Activated CD4-positive, alpha-beta T cell treated with anti-CD3 and anti-CD28 coated beads, Interleukin-2, amount 10 ng/mL, durations not matched to agents 24 days and 14 days (primary cell): ENCODE measurements around the gene GPR173. TPM values are rescaled to one million over a fixed set of nuclear protein-coding genes. Genes with fewer than 3 reads are reported as not detected.

Source experiments
- DNase-seq: peaks from one replicate; pipeline ENCODE4 v3.0.0; 2022
- H3K27ac Mint-ChIP-seq: one replicate; pipeline ENCODE4 v1.8.0; 2022; ENCODE audit warnings: mild to moderate bottlenecking, mixed read lengths
- H3K27me3 Mint-ChIP-seq: one replicate; pipeline ENCODE4 v1.8.0; 2022; ENCODE audit warnings: mixed read lengths
- H3K36me3 Mint-ChIP-seq: one replicate; pipeline ENCODE4 v1.8.0; 2022; ENCODE audit warnings: low read depth, mild to moderate bottlenecking, mixed read lengths
- H3K4me1 Mint-ChIP-seq: one replicate; pipeline ENCODE4 v1.8.0; 2021; ENCODE audit warnings: mixed read lengths
- H3K4me3 Mint-ChIP-seq: one replicate; pipeline ENCODE4 v1.8.0; 2022; ENCODE audit warnings: mild to moderate bottlenecking, moderate library complexity, mixed read lengths
- H3K9me3 Mint-ChIP-seq: one replicate; pipeline ENCODE4 v1.8.0; 2021; ENCODE audit warnings: mixed read lengths
- intact Hi-C: fragments of 100-400 bp; cut with micrococcal nuclease; formaldehyde crosslinking; loops from one replicate; pipeline ENCODE4 v1.15.1; 2023
- total RNA-seq: library from RNA; stranded (reverse); gene quantifications from 2 replicates; pipeline ENCODE4 v1.2.3, GENCODE V29; 2022

The GPR173 gene
- total RNA-seq, 1 donor from 2014 or later: not detected

DNA sequence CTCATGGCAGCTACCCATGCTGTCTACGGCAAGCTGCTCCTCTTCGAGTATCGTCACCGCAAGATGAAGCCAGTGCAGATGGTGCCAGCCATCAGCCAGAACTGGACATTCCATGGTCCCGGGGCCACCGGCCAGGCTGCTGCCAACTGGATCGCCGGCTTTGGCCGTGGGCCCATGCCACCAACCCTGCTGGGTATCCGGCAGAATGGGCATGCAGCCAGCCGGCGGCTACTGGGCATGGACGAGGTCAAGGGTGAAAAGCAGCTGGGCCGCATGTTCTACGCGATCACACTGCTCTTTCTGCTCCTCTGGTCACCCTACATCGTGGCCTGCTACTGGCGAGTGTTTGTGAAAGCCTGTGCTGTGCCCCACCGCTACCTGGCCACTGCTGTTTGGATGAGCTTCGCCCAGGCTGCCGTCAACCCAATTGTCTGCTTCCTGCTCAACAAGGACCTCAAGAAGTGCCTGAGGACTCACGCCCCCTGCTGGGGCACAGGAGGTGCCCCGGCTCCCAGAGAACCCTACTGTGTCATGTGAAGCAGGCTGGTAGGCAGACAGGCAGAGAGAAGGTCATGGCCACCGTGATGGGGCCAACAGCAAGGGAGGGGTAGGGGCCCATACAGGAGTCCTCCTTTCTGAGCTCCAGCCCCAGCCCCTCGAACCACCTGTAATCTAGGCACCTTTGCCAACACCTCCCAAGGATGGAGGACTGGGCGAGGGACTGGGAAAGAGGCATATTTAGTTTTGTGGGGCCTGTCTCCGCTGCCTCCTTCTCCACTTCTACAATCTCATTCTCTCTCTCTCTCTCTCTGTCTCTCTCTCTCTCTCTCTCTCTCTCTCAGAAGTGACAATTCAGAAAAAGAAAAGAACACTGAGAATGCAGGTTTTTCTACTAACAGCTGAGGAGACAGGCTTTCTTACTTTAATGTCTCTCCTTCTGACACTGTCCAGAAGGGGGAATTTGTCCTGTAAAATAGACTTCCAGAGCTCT lies 28.9 kb downstream of the GPR173 start:
- peaks cover 17% of the 10 kb centered on the region for H3K4me1 Mint-ChIP-seq
- DNase-seq: no peak
- intact Hi-C loops: no loop called here
- no peaks in the 10 kb centered on the region for H3K27me3 Mint-ChIP-seq
- no peaks in the 10 kb centered on the region for H3K9me3 Mint-ChIP-seq
- H3K27ac Mint-ChIP-seq: no peak overlapping the region
- no peak overlapping the region for H3K4me3 Mint-ChIP-seq
- peaks cover 5% of the 10 kb centered on the region for H3K36me3 Mint-ChIP-seq

DNA sequence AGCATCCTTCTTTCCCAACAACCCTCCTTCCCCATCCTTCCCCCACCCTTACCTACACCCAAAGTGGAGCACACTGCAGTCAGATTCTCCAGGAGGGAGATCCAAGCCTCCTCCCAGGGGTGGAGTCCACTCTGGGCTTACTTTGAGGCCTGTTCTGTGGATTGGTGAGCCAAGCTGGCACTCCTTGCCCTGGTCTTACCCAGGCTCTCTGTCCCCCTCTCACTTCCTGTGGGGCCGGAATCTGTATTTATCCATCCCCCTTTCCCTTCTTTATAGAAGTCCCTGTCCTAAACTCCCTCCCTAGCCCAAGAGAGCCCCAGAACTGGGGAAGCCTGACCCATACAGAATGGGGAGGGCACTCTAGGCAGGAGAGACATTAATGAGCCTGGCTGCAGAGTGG lies 30.4 kb downstream of the GPR173 start:
- Mint-ChIP-seq H3K4me1 (peaks cover 25% of the 10 kb centered on the region), H3K36me3 (peaks cover 13% of the 10 kb centered on the region), H3K4me3 (no peak overlapping the region), H3K27me3 (no peaks in the 10 kb centered on the region), H3K9me3 (no peaks in the 10 kb centered on the region), H3K27ac (no peak overlapping the region)
- no peak for DNase-seq
- intact Hi-C loops: no loop called here

DNA sequence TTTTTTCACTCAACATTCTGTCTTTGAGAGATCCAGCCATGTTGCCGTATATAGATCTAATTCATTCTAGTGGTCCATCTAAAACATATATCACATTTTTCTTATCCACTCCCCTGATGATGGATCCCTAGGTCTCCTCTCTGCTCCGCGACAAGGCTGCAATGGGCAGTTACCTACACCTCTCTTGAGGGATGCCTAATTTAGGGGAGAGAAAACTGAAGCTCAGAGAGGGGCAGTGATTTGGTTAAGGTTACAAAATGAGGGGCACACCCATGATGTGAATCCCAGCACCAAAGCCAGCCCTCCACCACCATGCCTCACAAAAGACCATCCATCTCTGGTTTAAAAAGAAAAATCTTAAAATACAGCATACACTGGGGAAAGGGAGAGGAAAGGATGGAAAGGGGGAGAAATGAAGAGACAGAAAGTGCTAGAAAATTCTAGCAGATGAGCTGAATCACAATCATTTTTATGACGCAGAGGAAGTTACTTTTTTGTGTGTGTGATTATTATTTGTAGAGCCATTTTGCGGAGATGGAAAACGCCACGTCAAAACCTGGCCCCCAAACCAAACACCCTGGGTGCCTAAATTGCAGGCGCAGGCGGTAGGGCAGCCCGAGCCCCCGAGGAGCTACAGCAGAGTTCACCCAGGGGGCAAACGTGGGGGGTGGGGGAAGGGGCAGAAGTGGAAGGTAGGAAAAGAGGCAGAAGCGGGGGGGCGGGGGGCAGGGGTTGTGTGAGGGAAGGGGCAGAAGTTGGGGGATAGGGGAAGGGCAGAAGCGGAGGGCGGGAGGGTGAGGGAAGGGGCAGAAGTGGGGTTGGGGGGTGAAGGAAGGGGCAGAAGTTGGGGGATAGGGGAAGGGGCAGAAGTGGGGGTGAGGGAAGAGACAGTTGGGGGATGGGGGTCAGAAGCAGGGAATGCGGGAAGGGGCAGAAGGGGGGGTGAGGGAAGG lies 32.3 kb downstream of the GPR173 start:
- intact Hi-C loops: loop anchor here (5.0 to 10.0 kb wide), 2 partner anchors 84 to 964 kb away; partner anchors contain the start of gene PHF8
- H3K4me3 Mint-ChIP-seq: peak overlapping the region; percentile 81
- peaks cover 28% of the 10 kb centered on the region for H3K36me3 Mint-ChIP-seq
- peaks cover 26% of the 10 kb centered on the region for H3K4me1 Mint-ChIP-seq
- no peak for DNase-seq
- no peaks in the 10 kb centered on the region for H3K27me3 Mint-ChIP-seq
- H3K9me3 Mint-ChIP-seq: no peaks in the 10 kb centered on the region
- H3K27ac Mint-ChIP-seq: peak overlapping the region; percentile 90

DNA sequence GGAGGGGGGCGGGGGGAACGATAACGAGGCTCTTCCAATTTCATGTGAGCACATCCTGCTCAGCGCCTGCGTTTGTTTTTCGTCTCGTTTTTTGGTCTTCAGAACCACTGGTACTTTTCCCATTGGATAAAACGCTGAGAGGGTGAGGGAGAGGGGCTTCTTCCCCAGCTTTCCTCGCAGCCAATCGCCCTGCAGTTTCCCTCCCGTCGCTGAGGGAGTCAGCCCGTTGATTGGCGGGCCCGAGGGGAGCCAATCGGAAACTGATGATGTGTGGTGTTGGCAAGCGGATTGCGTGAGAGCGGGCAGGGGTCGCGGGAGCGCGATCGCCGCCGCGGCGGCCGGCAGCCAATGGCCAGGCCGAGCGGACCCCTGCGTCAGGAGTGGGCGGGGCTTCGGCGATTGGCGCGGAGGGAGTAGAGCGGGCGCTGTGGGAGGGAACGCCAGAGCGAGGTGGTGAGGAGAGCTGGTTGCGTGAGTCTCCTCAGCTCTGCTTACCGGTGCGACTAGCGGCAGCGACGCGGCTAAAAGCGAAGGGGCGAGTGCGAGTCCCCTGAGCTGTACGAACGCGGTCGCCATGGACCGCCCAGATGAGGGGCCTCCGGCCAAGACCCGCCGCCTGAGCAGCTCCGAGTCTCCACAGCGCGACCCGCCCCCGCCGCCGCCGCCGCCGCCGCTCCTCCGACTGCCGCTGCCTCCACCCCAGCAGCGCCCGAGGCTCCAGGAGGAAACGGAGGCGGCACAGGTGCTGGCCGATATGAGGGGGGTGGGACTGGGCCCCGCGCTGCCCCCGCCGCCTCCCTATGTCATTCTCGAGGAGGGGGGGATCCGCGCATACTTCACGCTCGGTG lies 33.6 kb downstream of the GPR173 start, which contains the start of gene TSPYL2:
Gene TSPYL2, plus strand, starts transcription at position 443 of the 848 bp plus-strand sequence. Its CDS starts 132 bp downstream, at position 575.
- Mint-ChIP-seq H3K4me1 (peaks cover 31% of the 10 kb centered on the region), H3K4me3 (peak within 1 kb of the TSS; percentile 96), H3K36me3 (peaks cover 34% of the 10 kb centered on the region), H3K9me3 (no peaks in the 10 kb centered on the region), H3K27me3 (no peaks in the 10 kb centered on the region), H3K27ac (peak within 1 kb of the TSS; percentile 98)
- intact Hi-C loops: loop anchor here (1.0 to 10.0 kb wide), 4 partner anchors 11 to 963 kb away; partner anchors contain the start of gene PHF8
- peak; percentile 97 for DNase-seq

DNA sequence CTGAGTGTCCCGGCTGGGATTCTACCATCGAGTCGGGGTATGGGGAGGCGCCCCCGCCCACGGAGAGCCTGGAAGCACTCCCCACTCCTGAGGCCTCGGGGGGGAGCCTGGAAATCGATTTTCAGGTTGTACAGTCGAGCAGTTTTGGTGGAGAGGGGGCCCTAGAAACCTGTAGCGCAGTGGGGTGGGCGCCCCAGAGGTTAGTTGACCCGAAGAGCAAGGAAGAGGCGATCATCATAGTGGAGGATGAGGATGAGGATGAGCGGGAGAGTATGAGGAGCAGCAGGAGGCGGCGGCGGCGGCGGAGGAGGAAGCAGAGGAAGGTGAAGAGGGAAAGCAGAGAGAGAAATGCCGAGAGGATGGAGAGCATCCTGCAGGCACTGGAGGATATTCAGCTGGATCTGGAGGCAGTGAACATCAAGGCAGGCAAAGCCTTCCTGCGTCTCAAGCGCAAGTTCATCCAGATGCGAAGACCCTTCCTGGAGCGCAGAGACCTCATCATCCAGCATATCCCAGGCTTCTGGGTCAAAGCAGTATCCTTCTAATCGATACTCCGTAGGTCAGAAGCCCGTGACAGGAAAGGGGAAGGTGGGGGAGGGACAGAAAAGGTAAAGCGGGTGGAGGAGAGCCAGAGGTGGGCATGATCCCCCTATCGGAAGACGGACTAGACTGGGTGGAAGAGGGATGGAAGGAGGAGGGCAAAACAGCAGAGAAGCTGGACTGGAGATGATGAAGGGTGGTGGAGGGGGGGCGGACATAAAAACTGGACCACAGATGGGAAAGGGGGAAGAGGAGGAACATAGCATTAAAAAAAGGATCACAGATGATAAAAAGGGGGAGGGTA lies 34.4 kb downstream of the GPR173 start:
- no peaks in the 10 kb centered on the region for H3K27me3 Mint-ChIP-seq
- H3K4me1 Mint-ChIP-seq: peaks cover 36% of the 10 kb centered on the region
- H3K4me3 Mint-ChIP-seq: peak overlapping the region; percentile 96
- peak overlapping the region; percentile 98 for H3K27ac Mint-ChIP-seq
- intact Hi-C loops: loop anchor here (1.0 to 10.0 kb wide), 4 partner anchors 10 to 962 kb away; partner anchors contain the start of gene PHF8
- H3K36me3 Mint-ChIP-seq: peaks cover 39% of the 10 kb centered on the region
- DNase-seq: peak; percentile 56
- H3K9me3 Mint-ChIP-seq: no peaks in the 10 kb centered on the region

DNA sequence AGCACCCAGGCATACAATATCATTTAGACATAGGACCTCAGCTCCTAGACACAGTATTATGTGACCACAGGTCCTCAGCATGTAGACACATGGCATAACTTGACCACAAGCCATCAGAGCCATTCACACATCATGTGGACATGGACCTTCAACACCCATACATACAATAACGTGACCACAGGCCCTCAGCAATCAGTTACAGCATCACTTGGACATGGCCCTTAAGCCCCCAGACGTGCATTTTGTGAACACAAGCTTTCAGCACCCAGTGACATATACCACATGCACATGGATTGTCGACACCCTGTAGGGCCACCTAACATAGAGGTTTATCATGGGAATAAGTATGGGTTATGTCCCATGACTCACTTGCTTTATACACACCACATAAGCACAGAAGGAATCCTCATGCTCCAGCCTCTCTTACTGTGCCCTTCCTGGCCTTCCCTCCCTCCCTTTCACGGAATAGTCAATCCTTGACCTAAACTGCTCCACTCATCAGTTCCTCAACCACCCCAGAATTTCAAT lies 35.5 kb downstream of the GPR173 start:
- H3K4me3 Mint-ChIP-seq: peak overlapping the region; percentile 0
- no peaks in the 10 kb centered on the region for H3K9me3 Mint-ChIP-seq
- intact Hi-C loops: loop anchor here (5.0 to 10.0 kb wide), 2 partner anchors 87 to 961 kb away; partner anchors contain the start of gene PHF8
- DNase-seq: peak; percentile 57
- peaks cover 44% of the 10 kb centered on the region for H3K4me1 Mint-ChIP-seq
- H3K36me3 Mint-ChIP-seq: peaks cover 39% of the 10 kb centered on the region
- H3K27ac Mint-ChIP-seq: no peak overlapping the region
- H3K27me3 Mint-ChIP-seq: no peaks in the 10 kb centered on the region

DNA sequence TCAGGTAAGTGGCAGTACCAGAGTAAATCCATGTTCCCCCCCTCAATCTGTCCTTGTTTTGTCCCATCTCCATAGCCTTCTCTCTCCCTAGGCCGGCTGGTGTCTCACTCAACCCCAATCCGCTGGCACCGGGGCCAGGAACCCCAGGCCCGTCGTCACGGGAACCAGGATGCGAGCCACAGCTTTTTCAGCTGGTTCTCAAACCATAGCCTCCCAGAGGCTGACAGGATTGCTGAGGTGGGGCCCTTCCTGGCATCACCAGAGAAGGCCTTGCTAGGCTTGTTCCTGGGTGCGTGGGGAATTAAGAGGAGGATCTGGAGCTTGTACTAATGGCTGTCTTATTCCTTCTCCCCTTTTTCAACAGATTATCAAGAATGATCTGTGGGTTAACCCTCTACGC lies 36.3 kb downstream of the GPR173 start:
- DNase-seq: peak; percentile 52
- H3K9me3 Mint-ChIP-seq: no peaks in the 10 kb centered on the region
- intact Hi-C loops: loop anchor here (5.0 to 10.0 kb wide), 2 partner anchors 88 to 960 kb away; partner anchors contain the start of gene PHF8
- peaks cover 44% of the 10 kb centered on the region for H3K4me1 Mint-ChIP-seq
- peaks cover 39% of the 10 kb centered on the region for H3K36me3 Mint-ChIP-seq
- no peak overlapping the region for H3K4me3 Mint-ChIP-seq
- no peaks in the 10 kb centered on the region for H3K27me3 Mint-ChIP-seq
- no peak overlapping the region for H3K27ac Mint-ChIP-seq

DNA sequence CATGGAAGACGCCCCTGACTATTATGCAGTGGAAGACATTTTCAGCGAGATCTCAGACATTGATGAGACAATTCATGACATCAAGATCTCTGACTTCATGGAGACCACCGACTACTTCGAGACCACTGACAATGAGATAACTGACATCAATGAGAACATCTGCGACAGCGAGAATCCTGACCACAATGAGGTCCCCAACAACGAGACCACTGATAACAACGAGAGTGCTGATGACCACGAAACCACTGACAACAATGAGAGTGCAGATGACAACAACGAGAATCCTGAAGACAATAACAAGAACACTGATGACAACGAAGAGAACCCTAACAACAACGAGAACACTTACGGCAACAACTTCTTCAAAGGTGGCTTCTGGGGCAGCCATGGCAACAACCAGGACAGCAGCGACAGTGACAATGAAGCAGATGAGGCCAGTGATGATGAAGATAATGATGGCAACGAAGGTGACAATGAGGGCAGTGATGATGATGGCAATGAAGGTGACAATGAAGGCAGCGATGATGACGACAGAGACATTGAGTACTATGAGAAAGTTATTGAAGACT lies 37.2 kb downstream of the GPR173 start:
- intact Hi-C loops: loop anchor here (10.0 kb wide), 1 partner anchor 959 kb away; the partner anchor contains the start of gene PHF8

DNA sequence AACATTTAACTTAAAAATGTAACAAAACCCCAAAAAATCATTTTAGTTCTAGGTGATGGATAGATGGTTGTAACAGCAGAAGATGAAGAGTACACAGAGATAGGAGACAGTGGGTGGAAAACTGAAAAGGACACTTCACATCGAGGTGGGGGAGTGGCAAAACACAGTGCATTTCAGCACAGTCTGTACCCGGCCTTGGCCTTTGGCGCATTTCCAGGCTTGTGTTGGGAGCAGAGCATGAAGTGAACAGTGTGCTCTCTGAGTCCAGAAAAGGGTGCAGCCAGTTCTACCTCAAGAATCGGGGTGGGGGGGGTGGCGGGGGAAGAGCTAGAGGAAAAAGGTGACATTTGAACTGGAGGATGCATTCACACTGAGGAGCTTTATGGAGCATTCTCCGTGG lies 37.9 kb downstream of the GPR173 start:
- DNase-seq: no peak
- Mint-ChIP-seq H3K36me3 (peaks cover 39% of the 10 kb centered on the region), H3K4me1 (peaks cover 39% of the 10 kb centered on the region), H3K27me3 (no peaks in the 10 kb centered on the region), H3K9me3 (no peaks in the 10 kb centered on the region), H3K4me3 (no peak overlapping the region), H3K27ac (no peak overlapping the region)
- intact Hi-C loops: loop anchor here (10.0 kb wide), 1 partner anchor 958 kb away; the partner anchor contains the start of gene PHF8

More for the DNA sequence above, 37.2 kb downstream of the GPR173 start:
- no peak overlapping the region for H3K4me3 Mint-ChIP-seq
- peak; percentile 52 for DNase-seq
- H3K4me1 Mint-ChIP-seq: peaks cover 42% of the 10 kb centered on the region
- peaks cover 39% of the 10 kb centered on the region for H3K36me3 Mint-ChIP-seq
- H3K9me3 Mint-ChIP-seq: no peaks in the 10 kb centered on the region
- H3K27ac Mint-ChIP-seq: no peak overlapping the region
- H3K27me3 Mint-ChIP-seq: no peaks in the 10 kb centered on the region

DNA sequence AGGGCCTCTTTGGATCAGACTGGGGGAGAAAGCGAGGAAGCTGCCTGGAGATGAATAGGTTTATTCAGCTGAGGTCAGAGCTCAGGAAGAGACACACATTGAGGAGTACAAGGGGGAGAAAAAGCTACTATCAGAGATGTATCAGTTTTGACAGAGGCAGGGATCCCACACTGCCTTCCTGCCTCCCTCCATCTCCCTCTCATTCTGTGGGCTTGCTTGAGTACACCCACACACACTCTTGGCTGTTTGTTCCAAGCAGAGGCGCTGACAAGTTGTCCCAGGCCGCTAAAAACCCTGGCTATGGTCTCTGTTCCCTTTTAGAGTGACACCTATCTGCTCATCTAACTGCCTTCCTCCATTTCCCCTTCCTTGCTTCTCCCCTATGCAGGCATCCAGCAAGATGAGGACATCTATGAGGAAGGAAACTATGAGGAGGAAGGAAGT lies 38.8 kb downstream of the GPR173 start:
- intact Hi-C loops: loop anchor here (10.0 kb wide), 1 partner anchor 957 kb away; the partner anchor contains the start of gene PHF8
- peaks cover 34% of the 10 kb centered on the region for H3K36me3 Mint-ChIP-seq
- no peaks in the 10 kb centered on the region for H3K9me3 Mint-ChIP-seq
- H3K4me1 Mint-ChIP-seq: peaks cover 37% of the 10 kb centered on the region
- H3K4me3 Mint-ChIP-seq: no peak overlapping the region
- no peaks in the 10 kb centered on the region for H3K27me3 Mint-ChIP-seq
- peak; percentile 53 for DNase-seq
- peak overlapping the region; percentile 82 for H3K27ac Mint-ChIP-seq
